A673 (cell line): Measurements from ENCODE around the gene CCNK.

Experiments used
- CTCF ChIP-seq: fragments of 300-800, 200-600 bp; sonication (generic); conservative IDR thresholded peaks from 2 replicates; pipeline ENCODE4 v1.5.1; 2017; ENCODE audit warnings: low read depth, mild to moderate bottlenecking, antibody characterized with exemption, low read length, moderate library complexity, mixed read lengths
- EZH2 ChIP-seq: fragments of 200-600 bp; sonication (generic); IDR thresholded peaks from 2 replicates; pipeline ENCODE4 v1.6.1; 2017; ENCODE audit warnings: borderline replicate concordance, low read depth, mild to moderate bottlenecking, mixed read lengths, antibody characterized with exemption, low read length; ENCODE audit not compliant: poor library complexity, severe bottlenecking

- TF ChIP-seq EZH2 (no peak), CTCF (no peak)
These were observed 27.0 kb upstream of the CCNK start for GRCh38 chr14:99454246-99454645.
